Epithelial cell of esophagus (primary cell): ENCODE results near the gene MAPRE2.
"Not testable (repeated sequence)": the region's sequence is repeated elsewhere in the genome, so short reads cannot be mapped to it uniquely, and the experiment has no call there.

Source experiments
- DNase-seq: peaks from one replicate; pipeline ENCODE4 v3.0.0; 2010; ENCODE audit warnings: low read depth
- H3K4me3 ChIP-seq: 2 replicates; pipeline ENCODE4 v1.5.1; 2011; ENCODE audit warnings: mild to moderate bottlenecking, low read length, control low read depth
- TF ChIP-seq, protein P1 (sequence below): IDR thresholded peaks from 2 replicates; pipeline ENCODE4 v1.5.1; 2011; ENCODE audit warnings: low read depth, mild to moderate bottlenecking, low read length, control low read depth, inconsistent platforms; ENCODE audit not compliant: insufficient read depth; ENCODE audit errors: missing control alignments

The MAPRE2 gene

DNA sequence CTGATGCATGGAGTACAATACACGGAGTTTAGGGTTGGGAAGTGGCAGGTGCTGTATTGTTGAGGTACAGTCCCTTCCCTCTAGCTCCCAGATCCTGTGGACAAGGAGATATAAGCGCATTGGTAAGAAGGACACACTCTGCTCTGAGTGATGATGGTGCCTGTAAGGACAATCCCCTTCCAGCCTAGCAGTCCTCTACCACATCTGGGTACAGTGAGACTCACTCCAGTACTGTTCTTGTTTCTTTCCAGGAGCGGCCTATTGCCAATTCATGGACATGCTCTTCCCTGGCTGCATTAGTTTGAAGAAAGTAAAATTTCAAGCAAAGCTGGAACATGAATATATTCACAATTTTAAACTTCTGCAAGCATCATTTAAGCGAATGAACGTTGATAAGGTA, 56.0 kb downstream of the MAPRE2 start:
- no peak for DNase-seq
- no peak overlapping the region for H3K4me3 ChIP-seq
- TF ChIP-seq, protein P1, sequence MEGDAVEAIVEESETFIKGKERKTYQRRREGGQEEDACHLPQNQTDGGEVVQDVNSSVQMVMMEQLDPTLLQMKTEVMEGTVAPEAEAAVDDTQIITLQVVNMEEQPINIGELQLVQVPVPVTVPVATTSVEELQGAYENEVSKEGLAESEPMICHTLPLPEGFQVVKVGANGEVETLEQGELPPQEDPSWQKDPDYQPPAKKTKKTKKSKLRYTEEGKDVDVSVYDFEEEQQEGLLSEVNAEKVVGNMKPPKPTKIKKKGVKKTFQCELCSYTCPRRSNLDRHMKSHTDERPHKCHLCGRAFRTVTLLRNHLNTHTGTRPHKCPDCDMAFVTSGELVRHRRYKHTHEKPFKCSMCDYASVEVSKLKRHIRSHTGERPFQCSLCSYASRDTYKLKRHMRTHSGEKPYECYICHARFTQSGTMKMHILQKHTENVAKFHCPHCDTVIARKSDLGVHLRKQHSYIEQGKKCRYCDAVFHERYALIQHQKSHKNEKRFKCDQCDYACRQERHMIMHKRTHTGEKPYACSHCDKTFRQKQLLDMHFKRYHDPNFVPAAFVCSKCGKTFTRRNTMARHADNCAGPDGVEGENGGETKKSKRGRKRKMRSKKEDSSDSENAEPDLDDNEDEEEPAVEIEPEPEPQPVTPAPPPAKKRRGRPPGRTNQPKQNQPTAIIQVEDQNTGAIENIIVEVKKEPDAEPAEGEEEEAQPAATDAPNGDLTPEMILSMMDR: no peak

DNA sequence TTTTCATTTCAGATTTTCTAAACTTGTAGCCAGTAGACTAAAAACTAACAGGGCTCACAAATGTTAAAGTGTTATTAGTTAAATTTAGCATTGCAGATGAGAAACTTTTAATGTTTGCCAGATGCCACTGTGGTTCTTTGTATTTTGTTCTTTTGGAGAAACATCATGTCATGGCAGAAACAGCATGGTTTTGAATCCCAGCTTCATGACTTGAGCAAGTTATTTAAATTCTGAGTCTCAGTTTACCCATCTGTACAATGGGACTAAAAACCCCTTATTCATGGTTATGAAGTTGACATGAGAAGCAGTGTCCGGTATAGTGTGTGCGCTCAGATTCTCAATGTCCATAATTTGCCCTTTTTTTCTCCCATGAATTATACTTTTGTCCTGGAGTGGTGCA, 56.5 kb downstream of the MAPRE2 start:
- no peak for DNase-seq
- no peak overlapping the region for H3K4me3 ChIP-seq
- TF ChIP-seq, protein P1: no peak

GRCh38 chr18:35099911-35100310, 58.7 kb downstream of the MAPRE2 start:
- no peak overlapping the region for H3K4me3 ChIP-seq

DNA sequence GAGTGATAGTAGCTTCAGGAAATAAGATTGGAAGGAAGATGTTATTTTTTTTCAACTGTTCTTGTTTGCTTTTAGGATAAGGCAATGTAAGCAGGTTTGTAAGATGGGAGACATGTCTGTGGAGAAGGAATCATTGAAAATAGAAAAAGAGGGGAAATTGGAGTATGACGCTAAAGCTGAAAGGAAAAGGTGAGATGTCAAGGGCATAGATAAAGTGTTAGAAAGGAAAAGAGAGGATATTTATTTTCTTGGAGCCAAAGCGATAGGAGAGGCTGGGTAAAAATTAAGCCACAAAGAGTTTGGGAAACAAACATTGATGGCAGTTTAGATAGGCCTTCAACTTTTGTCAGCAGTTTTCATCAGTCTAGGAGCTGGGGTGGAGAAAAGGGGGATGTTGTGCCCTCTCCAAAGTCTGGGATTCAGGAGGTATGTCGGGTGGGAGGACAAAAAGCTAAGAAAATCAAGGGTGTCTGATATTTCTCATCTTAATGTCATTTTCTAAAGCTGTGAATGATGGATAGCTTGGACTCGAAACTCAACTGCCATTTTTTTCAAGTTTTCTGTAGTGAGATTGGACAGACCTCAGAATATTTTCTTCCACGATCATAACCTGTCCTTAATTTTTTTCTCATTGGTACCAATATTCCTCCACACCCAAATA, 63.3 kb downstream of the MAPRE2 start:
- TF ChIP-seq, protein P1: no peak
- H3K4me3 ChIP-seq: no peak overlapping the region
- DNase-seq: no peak

More at GRCh38 chr18:35099911-35100310, 58.7 kb downstream of the MAPRE2 start:
- TF ChIP-seq, protein P1: no peak
- DNase-seq: peak; percentile 45

- no peak overlapping the region for H3K4me3 ChIP-seq
- TF ChIP-seq, protein P1: no peak
- DNase-seq: no peak
These were observed 65.0 kb downstream of the MAPRE2 start for GRCh38 chr18:35106013-35106844.

GRCh38 chr18:35106845-35107148, 65.6 kb downstream of the MAPRE2 start:
- TF ChIP-seq, protein P1: no peak
- no peak for DNase-seq
- H3K4me3 ChIP-seq: no peak overlapping the region

GRCh38 chr18:35107216-35107615, 66.0 kb downstream of the MAPRE2 start:
- TF ChIP-seq, protein P1: no peak
- H3K4me3 ChIP-seq: no peak overlapping the region
- no peak for DNase-seq

DNA sequence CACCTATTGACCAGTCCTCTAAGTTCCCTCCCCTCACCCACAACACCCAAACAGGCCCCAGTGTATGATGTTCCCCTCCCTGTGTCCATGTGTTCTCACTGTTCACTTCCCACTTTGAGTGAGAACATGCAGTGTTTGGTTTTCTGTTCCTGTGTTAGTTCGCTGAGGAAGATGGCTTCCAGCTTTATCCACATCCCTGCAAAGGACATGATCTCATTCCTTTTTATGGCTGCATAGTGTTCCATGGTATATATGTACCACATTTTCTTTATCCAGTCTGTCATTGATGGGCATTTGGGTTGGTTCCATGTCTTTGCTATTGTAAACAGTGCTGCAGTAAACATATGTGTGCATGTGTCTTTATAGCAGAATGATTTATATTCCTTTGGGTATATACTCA, 66.9 kb downstream of the MAPRE2 start:
- not testable (repeated sequence) for H3K4me3 ChIP-seq, DNase-seq
